ENCODE measurements around the gene SNX14. TPM values are rescaled to one million over a fixed set of nuclear protein-coding genes. Genes with fewer than 3 reads are reported as not detected.

Gene SNX14
- total and polyA plus RNA-seq, 10 of the 15 experiments (the other 5 are each of a cell fraction or from before 2014, with no cell fraction given), result 34.2 to 122 (median 51.0) TPM

DNA sequence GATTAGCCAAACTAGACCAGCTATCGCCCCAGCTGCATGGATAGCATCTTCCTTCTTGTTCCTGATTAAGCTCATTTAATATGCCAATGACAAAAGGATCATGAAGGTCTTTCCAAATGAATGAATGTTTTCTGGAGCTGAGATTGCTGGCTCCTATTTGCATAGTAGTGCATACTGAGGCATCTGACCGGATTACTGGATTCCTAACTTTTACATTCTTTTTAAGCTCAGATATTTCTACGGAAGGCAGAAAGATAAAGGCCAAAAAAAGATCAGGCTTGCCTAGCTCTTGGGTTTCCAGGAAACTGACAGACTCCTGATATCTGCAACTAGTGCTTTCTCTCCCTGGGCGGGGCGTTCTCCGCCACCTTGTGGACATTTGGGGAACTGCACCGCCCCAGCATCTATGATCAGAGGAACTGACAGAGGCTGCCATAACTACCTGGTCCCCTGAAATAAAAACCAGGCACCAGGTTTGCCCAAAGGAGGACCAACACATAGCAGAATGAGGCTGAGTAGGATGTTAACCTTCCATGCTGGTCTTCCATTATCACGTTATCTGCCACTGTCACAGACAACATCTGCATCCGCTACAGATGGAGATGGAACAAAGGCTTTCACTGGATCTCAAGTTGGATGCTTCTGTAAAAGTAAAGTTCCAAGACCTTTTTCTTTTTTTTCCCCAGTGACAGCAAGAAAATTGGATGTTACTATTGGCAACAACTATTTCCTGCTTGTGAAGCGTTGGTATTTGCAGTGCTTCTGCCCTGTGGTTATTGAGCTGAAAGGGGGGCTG, 110.6 kb downstream of the SNX14 start (continued):
- 0 out of 2 replicates have a peak, but pooled peaks have one; percentile 39 for TF ChIP-seq CBX5 (IDR thresholded peaks at IDR 0.05; ENCODE audit: low read depth)
- TF ChIP-seq CHD4 (IDR thresholded peaks at IDR 0.05), result no peak
- no peak for TF ChIP-seq SUZ12 (IDR thresholded peaks at IDR 0.05; ENCODE audit: unreplicated experiment)
- no peak for TF ChIP-seq BMI1 (IDR thresholded peaks at IDR 0.05; ENCODE audit: borderline replicate concordance)
- TF ChIP-seq, protein P1, sequence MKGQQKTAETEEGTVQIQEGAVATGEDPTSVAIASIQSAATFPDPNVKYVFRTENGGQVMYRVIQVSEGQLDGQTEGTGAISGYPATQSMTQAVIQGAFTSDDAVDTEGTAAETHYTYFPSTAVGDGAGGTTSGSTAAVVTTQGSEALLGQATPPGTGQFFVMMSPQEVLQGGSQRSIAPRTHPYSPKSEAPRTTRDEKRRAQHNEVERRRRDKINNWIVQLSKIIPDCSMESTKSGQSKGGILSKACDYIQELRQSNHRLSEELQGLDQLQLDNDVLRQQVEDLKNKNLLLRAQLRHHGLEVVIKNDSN (IDR thresholded peaks at IDR 0.05; ENCODE audit: borderline replicate concordance, extremely low read length, insufficient read depth, low read depth, low read length), result no peak
- TF ChIP-seq, protein P2, sequence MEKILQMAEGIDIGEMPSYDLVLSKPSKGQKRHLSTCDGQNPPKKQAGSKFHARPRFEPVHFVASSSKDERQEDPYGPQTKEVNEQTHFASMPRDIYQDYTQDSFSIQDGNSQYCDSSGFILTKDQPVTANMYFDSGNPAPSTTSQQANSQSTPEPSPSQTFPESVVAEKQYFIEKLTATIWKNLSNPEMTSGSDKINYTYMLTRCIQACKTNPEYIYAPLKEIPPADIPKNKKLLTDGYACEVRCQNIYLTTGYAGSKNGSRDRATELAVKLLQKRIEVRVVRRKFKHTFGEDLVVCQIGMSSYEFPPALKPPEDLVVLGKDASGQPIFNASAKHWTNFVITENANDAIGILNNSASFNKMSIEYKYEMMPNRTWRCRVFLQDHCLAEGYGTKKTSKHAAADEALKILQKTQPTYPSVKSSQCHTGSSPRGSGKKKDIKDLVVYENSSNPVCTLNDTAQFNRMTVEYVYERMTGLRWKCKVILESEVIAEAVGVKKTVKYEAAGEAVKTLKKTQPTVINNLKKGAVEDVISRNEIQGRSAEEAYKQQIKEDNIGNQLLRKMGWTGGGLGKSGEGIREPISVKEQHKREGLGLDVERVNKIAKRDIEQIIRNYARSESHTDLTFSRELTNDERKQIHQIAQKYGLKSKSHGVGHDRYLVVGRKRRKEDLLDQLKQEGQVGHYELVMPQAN (conservative IDR thresholded peaks at IDR 0.05), result no peak
- TF ChIP-seq NBN (IDR thresholded peaks at IDR 0.05), result peak; percentile 48; the same call in 1 of the 2 replicates
- no peak for TF ChIP-seq JUNB (IDR thresholded peaks at IDR 0.05)
- TF ChIP-seq, protein P3, sequence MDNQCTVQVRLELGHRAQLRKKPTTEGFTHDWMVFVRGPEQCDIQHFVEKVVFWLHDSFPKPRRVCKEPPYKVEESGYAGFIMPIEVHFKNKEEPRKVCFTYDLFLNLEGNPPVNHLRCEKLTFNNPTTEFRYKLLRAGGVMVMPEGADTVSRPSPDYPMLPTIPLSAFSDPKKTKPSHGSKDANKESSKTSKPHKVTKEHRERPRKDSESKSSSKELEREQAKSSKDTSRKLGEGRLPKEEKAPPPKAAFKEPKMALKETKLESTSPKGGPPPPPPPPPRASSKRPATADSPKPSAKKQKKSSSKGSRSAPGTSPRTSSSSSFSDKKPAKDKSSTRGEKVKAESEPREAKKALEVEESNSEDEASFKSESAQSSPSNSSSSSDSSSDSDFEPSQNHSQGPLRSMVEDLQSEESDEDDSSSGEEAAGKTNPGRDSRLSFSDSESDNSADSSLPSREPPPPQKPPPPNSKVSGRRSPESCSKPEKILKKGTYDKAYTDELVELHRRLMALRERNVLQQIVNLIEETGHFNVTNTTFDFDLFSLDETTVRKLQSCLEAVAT (IDR thresholded peaks at IDR 0.05), result no peak
- TF ChIP-seq MXI1 (IDR thresholded peaks at IDR 0.05; ENCODE audit: low read depth, low read length), result 0 out of 2 replicates have a peak, but pooled peaks have one; percentile 43
- no peak for TF ChIP-seq BHLHE40 (IDR thresholded peaks at IDR 0.05; ENCODE audit: borderline replicate concordance in 1 of 2, low read depth in 2 of 2, low read length in 1 of 2)
- TF ChIP-seq SIN3A (IDR thresholded peaks at IDR 0.05; ENCODE audit: low read depth, low read length), result no peak
- TF ChIP-seq, protein P4, sequence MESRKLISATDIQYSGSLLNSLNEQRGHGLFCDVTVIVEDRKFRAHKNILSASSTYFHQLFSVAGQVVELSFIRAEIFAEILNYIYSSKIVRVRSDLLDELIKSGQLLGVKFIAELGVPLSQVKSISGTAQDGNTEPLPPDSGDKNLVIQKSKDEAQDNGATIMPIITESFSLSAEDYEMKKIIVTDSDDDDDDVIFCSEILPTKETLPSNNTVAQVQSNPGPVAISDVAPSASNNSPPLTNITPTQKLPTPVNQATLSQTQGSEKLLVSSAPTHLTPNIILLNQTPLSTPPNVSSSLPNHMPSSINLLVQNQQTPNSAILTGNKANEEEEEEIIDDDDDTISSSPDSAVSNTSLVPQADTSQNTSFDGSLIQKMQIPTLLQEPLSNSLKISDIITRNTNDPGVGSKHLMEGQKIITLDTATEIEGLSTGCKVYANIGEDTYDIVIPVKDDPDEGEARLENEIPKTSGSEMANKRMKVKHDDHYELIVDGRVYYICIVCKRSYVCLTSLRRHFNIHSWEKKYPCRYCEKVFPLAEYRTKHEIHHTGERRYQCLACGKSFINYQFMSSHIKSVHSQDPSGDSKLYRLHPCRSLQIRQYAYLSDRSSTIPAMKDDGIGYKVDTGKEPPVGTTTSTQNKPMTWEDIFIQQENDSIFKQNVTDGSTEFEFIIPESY (IDR thresholded peaks at IDR 0.05), result no peak
- 0 out of 2 replicates have a peak, but pooled peaks have one; percentile 18 for TF ChIP-seq RFX5 (IDR thresholded peaks at IDR 0.05; ENCODE audit: low read depth, low read length)
- no peak; the same call in 1 of the 2 replicates for TF ChIP-seq PAX5 (IDR thresholded peaks at IDR 0.05; ENCODE audit: borderline replicate concordance, low read depth, low read length)
- TF ChIP-seq CBX3 (IDR thresholded peaks at IDR 0.05; ENCODE audit: borderline replicate concordance, low read depth), result no peak
- TF ChIP-seq, protein P5, sequence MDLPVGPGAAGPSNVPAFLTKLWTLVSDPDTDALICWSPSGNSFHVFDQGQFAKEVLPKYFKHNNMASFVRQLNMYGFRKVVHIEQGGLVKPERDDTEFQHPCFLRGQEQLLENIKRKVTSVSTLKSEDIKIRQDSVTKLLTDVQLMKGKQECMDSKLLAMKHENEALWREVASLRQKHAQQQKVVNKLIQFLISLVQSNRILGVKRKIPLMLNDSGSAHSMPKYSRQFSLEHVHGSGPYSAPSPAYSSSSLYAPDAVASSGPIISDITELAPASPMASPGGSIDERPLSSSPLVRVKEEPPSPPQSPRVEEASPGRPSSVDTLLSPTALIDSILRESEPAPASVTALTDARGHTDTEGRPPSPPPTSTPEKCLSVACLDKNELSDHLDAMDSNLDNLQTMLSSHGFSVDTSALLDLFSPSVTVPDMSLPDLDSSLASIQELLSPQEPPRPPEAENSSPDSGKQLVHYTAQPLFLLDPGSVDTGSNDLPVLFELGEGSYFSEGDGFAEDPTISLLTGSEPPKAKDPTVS (IDR thresholded peaks at IDR 0.05; ENCODE audit: low read depth, low read length), result no peak
- TF ChIP-seq MEF2A (IDR thresholded peaks at IDR 0.05; ENCODE audit: insufficient read depth, low read depth, low read length), result 0 out of 2 replicates have a peak, but pooled peaks have one; percentile 17
- no peak for TF ChIP-seq POLR2AphosphoS5 (IDR thresholded peaks at IDR 0.05; ENCODE audit: low read length)
- TF ChIP-seq PML (IDR thresholded peaks at IDR 0.05; ENCODE audit: low read length), result no peak
- TF ChIP-seq, protein P6, sequence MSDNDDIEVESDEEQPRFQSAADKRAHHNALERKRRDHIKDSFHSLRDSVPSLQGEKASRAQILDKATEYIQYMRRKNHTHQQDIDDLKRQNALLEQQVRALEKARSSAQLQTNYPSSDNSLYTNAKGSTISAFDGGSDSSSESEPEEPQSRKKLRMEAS (IDR thresholded peaks at IDR 0.05; ENCODE audit: low read depth, low read length), result no peak
